SH-SY5Y (cell line): Measurements from ENCODE around the gene GRID2.

Experiments
- GATA2 ChIP-seq: IDR thresholded peaks from 2 replicates; pipeline ENCODE4 v1.6.1; 2011; ENCODE audit warnings: mild to moderate bottlenecking, low read depth, low read length
- GATA3 ChIP-seq: IDR thresholded peaks from 2 replicates; pipeline ENCODE4 v1.6.1; 2011; ENCODE audit warnings: low read depth, mild to moderate bottlenecking, low read length, moderate library complexity

DNA sequence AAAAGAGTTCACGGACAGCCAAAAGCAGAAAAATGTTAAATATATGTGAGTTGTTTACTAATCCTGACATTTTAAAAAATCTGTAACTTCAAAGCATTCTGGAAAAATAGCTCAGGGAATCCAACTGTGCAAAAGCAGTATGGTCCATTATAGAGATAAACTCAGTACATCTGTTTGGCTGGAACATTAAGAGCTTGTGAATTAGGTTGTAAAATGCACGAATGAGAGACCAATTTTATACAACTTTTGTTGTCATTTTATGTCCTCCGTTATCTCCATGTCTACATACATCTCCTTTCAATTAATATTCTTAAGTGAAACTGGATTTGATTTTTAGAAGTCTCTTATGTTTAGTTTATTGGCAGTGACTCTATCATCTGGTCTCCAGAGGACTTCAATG is 1157.8 kb downstream of the GRID2 start:
- no peak for TF ChIP-seq GATA2
- no peak for TF ChIP-seq GATA3
